HepG2 (cell line): ENCODE measurements around the gene ZG16. TPM values are rescaled to one million over a fixed set of nuclear protein-coding genes. Genes with fewer than 3 reads are reported as not detected.
A peak's percentile ranks its signal among the peaks of the same experiment; 100 is the strongest.

Experiments used
- ARID5B ChIP-seq: IDR thresholded peaks from 2 replicates; pipeline ENCODE4 v1.4.0; 2020; ENCODE audit warnings: mild to moderate bottlenecking, missing genetic modification reagents
- DDIT3 ChIP-seq: sonication (generic); formaldehyde crosslinking; IDR thresholded peaks from 2 replicates; pipeline ENCODE4 v1.4.0; 2020; ENCODE audit warnings: mild to moderate bottlenecking, missing genetic modification reagents
- DRAP1 ChIP-seq: IDR thresholded peaks from 2 replicates; pipeline ENCODE4 v1.6.1; 2016; ENCODE audit warnings: missing genetic modification reagents, missing compliant biosample characterization
- FIP1L1 ChIP-seq: fragments of 200-400 bp; formaldehyde crosslinking; IDR thresholded peaks from 2 replicates; pipeline ENCODE4 v1.6.1; 2018; ENCODE audit warnings: low read depth, mild to moderate bottlenecking, low read length, moderate library complexity, borderline replicate concordance; ENCODE audit not compliant: insufficient read depth
- HOXA3 ChIP-seq: sonication (generic); formaldehyde crosslinking; IDR thresholded peaks from 2 replicates; pipeline ENCODE4 v1.5.0; 2020; ENCODE audit warnings: missing genetic modification reagents
- KDM2A ChIP-seq: sonication (generic); formaldehyde crosslinking; IDR thresholded peaks from 2 replicates; pipeline ENCODE4 v1.4.0; 2020; ENCODE audit warnings: low read depth, missing genetic modification reagents, borderline replicate concordance
- PITX1 ChIP-seq: sonication (generic); formaldehyde crosslinking; IDR thresholded peaks from 2 replicates; pipeline ENCODE4 v1.5.1; 2020; ENCODE audit warnings: mild to moderate bottlenecking, missing genetic modification reagents
- RERE ChIP-seq: IDR thresholded peaks from 2 replicates; pipeline ENCODE4 v1.6.1; 2016; ENCODE audit warnings: low read depth, missing genetic modification reagents, missing compliant biosample characterization
- TIGD3 ChIP-seq: sonication (generic); formaldehyde crosslinking; IDR thresholded peaks from 2 replicates; pipeline ENCODE4 v1.5.1; 2020; ENCODE audit warnings: mild to moderate bottlenecking, missing genetic modification reagents, borderline replicate concordance
- ZBTB20 ChIP-seq: sonication (generic); formaldehyde crosslinking; IDR thresholded peaks from 2 replicates; pipeline ENCODE4 v1.8.1; 2023; ENCODE audit warnings: missing genetic modification reagents, low read depth, mild to moderate bottlenecking, borderline replicate concordance
- ZFP90 ChIP-seq: sonication (generic); formaldehyde crosslinking; IDR thresholded peaks from 2 replicates; pipeline ENCODE4 v1.8.0; 2022; ENCODE audit warnings: missing genetic modification reagents, mild to moderate bottlenecking, inconsistent platforms, borderline replicate concordance
- ZNF234 ChIP-seq: sonication (generic); formaldehyde crosslinking; conservative IDR thresholded peaks from 2 replicates; pipeline ENCODE4 v1.5.1; 2020; ENCODE audit warnings: mild to moderate bottlenecking, missing genetic modification reagents
- ZNF264 ChIP-seq: sonication (generic); formaldehyde crosslinking; IDR thresholded peaks from 2 replicates; pipeline ENCODE4 v1.4.0; 2020; ENCODE audit warnings: missing genetic modification reagents
- ZNF580 ChIP-seq: IDR thresholded peaks from 2 replicates; pipeline ENCODE4 v1.6.1; 2016; ENCODE audit warnings: low read depth, borderline replicate concordance
- ZNF891 ChIP-seq: sonication (generic); formaldehyde crosslinking; IDR thresholded peaks from 2 replicates; pipeline ENCODE4 v1.5.0; 2020; ENCODE audit warnings: mild to moderate bottlenecking, missing genetic modification reagents
- polyA plus RNA-seq, 8 experiments: library from polyadenylated mRNA; depleted of rRNA in 3 of 8; stranded (reverse) in 7 of 8; unstranded in 1 of 8; fragments of >200 nt; fragmentation: Illumina TruSeq in 4 of 8; extraction: Trizol in 4 of 8; gene quantifications; 2 replicates each; pipeline versions ENCODE4 v1.2.1 to v1.2.3, GENCODE V29; 2011 to 2016; ENCODE audit warnings: low read depth in 4 of 8, missing spikeins in 1 of 8, mixed read lengths in 1 of 8; ENCODE audit not compliant: insufficient read depth in 1 of 8
- total RNA-seq, 5 experiments: library from RNA; depleted of rRNA; stranded (reverse); fragments of >200 nt; fragmentation: Illumina TruSeq; extraction: Trizol; gene quantifications; 2 replicates each; pipeline ENCODE4 v1.2.3, GENCODE V29; 2016; ENCODE audit warnings: low read depth in 1 of 5

Gene ZG16
- total and polyA plus RNA-seq, 2 of the 13 experiments (the other 11 are each of a cell fraction or from before 2014, with no cell fraction given): 0.04 to 0.07 TPM

GRCh38 chr16:29811170-29811895 lies 33.3 kb downstream of the ZG16 start (continued):
- TF ChIP-seq RERE (CRISPR knock-in tag): 0 out of 2 replicates have a peak, but pooled peaks have one; percentile 17
- TF ChIP-seq KDM2A (CRISPR knock-in tag): peak; percentile 100
- TF ChIP-seq TIGD3 (CRISPR knock-in tag): no peak
- TF ChIP-seq ZNF580 (CRISPR knock-in tag): peak; percentile 84
- no peak for TF ChIP-seq DDIT3 (CRISPR knock-in tag)
- peak; percentile 69; the same call in 1 of the 2 replicates for TF ChIP-seq ZBTB20 (CRISPR knock-in tag)
- TF ChIP-seq FIP1L1: peak; percentile 95; the same call in 1 of the 2 replicates
- peak; percentile 42; the same call in 1 of the 2 replicates for TF ChIP-seq PITX1 (CRISPR knock-in tag)
- peak; percentile 34; the same call in 1 of the 2 replicates for TF ChIP-seq ARID5B (CRISPR knock-in tag)
- no peak for TF ChIP-seq ZNF234
- peak; percentile 14; the same call in 1 of the 2 replicates for TF ChIP-seq ZNF891
- TF ChIP-seq ZNF264 (CRISPR knock-in tag): 0 out of 2 replicates have a peak, but pooled peaks have one; percentile 23
- TF ChIP-seq HOXA3 (CRISPR knock-in tag): peak; percentile 62
- peak; percentile 67 for TF ChIP-seq DRAP1 (CRISPR knock-in tag)
- 0 out of 2 replicates have a peak, but pooled peaks have one; percentile 65 for TF ChIP-seq ZFP90 (CRISPR knock-in tag)
